GM19025 (cell line): ENCODE measurements around the gene ZNF276.
"Not testable (repeated sequence)": the region's sequence is repeated elsewhere in the genome, so short reads cannot be mapped to it uniquely, and the experiment has no call there.

Experiments used
- ATAC-seq: cut with Tn5 transposase; IDR thresholded peaks from one replicate; pipeline ENCODE4 v1.9.1; 2021; ENCODE audit warnings: mild to moderate bottlenecking, low read depth, moderate library complexity; ENCODE audit not compliant: unreplicated experiment

ZNF276 gene

DNA sequence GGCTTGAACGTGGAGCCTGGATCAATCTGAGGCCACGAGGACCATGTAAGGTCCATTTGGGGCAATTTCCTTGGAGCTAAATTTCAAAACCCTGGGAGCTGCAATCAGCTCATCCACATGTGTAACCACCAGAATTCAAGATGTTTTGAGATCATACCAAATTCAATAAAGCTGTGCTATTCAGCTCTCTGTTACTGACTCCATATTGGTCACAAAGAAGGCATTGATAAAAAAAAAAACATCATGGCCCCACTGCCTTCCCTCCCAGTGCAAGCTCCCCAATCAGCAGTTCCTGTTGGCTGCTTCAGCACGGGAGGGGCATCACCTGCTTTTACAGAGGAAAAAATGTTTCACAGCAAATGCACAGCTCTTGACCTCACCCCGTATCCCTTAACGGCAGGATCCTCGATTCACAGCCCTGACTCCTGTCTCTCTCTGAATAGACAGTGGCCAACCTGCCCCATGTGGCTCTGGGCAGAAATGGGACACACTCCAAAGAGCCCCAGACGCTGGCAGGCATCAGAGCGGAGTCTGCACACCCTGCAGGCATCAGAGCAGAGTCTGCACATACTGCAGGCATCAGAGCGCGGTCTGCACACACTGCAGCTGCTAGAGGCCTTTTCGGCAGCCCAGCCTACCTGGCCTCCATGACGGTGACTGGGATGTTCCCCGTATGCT lies 58.0 kb downstream of the ZNF276 start:
- no peak for ATAC-seq

DNA sequence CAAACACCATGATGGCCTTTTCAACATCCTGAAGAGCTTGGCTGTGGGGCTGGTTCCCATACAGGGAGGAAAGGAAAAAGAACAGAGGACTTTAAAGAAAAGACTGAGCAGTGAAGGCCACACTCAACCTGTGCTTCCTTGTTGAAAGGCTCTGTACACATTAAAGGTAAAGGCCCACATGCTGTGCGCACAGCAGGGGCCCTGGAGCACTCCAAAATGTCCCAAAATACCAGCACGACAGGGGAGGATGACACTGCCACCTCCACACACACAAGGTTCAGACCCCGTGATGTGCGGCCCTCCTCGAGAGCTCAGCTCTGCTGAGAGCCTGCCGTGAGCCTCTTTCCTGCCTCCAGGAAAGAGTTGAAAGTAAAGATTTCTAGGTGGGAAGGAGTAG lies 58.6 kb downstream of the ZNF276 start:
- ATAC-seq, result no peak

DNA sequence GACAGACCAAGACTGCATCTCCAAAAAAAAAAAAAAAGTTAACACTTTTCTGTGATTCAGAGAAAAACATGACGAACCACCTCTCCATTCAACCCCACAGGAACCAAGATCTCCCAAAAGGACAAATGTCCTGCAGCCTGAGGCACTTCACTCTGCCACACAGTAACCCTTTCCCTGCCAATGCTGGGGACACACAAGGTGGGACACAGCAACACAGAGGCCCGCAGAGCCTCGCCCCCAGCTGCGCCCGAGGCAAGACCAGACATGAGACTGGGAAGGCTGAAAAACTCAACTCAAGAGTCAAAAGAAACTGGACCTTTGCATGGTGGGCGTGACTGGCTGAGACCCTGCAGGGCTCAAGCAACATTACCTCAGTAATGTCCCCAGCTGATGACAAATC lies 61.2 kb downstream of the ZNF276 start:
- ATAC-seq, result no peak

DNA sequence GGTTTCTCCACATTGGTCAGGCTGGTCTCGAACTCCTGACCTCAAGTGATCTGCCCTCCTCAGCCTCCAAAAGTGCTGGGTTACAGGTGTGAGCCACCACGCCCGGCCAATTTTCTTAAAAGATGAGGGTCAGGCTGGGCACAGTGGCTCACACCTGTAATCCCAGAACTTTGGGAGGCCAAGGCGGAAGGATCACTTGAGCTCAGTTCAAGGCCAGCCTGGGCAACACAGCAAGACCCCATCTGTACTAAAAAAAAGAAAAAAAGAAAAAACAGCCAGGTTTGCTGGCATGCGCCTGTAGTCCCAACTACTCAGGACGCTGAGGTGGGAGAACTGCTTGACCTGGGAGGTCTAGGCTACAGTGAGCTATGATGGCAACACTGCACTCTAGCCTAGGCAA lies 62.6 kb downstream of the ZNF276 start:
- ATAC-seq, result not testable (repeated sequence)

DNA sequence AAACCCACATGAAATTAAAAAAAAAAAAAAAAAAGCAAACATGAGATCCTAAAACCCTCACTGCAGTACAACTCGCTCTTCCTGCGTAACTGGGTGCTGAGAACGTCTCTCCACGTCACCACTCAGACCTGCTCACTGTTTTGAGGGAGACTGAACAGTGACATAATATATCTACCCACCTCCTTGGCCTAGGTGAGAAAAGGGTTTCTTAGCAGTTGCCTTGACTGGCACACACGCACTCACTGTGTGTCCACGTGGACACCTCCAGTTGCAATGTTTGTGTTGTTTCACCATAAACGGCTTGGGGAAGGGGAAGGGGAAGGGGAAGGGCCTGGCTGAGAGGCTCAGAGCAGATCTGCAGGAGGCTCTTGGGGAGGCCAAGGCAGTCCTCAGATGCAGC lies 63.1 kb downstream of the ZNF276 start:
- ATAC-seq, result no peak

DNA sequence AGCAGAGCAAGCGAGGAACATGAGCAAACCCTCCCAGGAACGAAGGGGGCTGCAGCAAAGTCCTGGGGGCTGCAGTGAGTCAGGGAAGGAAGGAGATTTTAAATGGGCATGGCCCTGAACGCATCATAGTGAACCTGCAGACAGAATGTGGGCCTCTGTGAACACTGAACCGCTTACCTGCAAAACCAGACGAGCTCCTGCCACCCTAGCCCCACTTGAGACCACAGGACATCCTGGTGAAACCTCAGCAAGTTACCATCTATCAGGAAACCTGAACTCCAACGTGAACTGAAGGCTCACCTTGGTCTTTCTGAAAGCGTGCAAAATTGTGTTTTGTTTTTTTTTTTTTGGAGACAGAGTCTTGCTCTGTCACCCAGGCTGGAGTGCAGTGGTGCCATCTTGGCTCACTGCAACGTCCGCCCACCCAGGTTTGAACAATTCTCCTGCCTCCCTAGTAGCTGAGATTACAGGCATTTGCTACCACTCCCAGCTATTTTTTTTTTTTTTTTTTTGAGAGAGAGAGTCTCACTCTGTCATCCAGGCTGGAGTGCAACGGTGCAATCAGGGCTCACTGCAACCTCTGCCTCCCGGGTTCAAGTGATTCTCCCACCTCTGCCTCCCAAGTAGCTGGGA lies 64.3 kb downstream of the ZNF276 start:
- ATAC-seq, result no peak

DNA sequence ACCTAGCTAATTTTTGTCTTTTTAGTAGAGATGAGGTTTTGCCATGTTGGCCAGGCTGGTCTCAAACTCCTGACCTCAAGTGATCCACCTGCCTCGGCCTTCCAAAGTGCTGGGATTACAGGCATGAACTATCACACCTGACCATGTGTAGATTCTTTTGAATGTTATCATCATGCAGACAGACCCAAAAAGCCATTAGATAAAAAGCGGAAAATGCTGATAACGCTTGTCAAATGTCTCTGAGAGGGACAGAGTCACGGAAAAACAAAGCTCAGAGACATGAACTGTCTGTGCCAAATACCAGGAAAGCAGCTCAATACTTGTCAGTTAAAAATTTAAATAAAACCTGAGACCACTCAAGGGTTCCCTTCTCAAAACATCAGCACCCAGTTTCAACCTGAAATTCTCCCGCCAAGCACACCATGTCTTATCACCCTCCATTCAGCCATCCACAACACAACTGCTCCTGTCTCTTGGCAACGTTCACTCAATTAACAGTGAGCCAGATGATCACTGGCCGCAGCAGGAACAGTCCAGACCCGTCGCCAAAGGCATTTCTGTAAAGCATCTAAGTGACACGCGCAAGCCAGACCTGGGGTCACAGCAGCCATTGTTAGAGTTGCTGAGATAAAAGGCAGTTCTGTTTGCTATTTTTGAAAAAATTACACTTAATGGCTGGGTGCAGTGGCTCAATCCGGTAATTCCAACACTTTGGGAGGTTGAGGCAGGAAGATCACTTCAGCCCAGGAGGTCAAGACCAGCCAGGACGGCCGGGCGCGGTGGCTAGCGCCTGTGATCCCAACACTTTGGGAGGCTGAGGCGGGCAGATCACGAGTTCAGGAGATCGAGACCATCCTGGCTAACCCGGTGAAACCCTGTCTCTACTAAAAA lies 65.4 kb downstream of the ZNF276 start:
- ATAC-seq, result no peak

DNA sequence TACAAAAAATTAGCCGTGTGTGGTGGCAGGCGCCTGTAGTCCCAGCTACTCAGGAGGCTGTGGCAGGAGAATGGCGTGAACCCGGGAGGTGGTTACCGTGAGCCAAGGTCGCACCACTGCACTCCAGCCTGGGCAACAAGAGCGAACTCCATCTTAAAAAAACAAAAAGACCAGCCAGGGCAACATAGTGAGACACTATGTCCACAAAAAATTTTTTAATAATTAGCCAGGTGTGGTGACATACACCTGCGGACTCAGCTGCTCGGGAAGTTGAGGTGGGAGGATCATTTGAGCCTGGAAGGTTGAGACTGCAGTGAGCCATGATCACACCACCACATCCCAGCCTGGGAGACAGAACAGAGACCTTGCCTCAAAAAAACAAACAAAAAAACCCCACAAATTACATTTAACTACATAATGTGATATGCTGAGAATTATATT lies 66.0 kb downstream of the ZNF276 start:
- ATAC-seq, result no peak
